OCI-LY1 (cell line): Measurements from ENCODE around the gene SFRP2.

ENCODE experiments used
- EZH2 ChIP-seq: fragments of 200-600 bp; sonication (generic), shearing (Covaris generic); IDR thresholded peaks from 2 replicates; pipeline ENCODE4 v1.8.0; 2017; ENCODE audit warnings: borderline replicate concordance, mixed run types, mild to moderate bottlenecking, antibody characterized with exemption, low read length, moderate library complexity, mixed read lengths
- TF ChIP-seq, protein P1 (sequence below): fragments of 200-600 bp; sonication (generic), shearing (Covaris generic); IDR thresholded peaks from 2 replicates; pipeline ENCODE4 v1.5.1; 2017; ENCODE audit warnings: mild to moderate bottlenecking, antibody characterized with exemption, low read length, moderate library complexity, mixed read lengths

DNA sequence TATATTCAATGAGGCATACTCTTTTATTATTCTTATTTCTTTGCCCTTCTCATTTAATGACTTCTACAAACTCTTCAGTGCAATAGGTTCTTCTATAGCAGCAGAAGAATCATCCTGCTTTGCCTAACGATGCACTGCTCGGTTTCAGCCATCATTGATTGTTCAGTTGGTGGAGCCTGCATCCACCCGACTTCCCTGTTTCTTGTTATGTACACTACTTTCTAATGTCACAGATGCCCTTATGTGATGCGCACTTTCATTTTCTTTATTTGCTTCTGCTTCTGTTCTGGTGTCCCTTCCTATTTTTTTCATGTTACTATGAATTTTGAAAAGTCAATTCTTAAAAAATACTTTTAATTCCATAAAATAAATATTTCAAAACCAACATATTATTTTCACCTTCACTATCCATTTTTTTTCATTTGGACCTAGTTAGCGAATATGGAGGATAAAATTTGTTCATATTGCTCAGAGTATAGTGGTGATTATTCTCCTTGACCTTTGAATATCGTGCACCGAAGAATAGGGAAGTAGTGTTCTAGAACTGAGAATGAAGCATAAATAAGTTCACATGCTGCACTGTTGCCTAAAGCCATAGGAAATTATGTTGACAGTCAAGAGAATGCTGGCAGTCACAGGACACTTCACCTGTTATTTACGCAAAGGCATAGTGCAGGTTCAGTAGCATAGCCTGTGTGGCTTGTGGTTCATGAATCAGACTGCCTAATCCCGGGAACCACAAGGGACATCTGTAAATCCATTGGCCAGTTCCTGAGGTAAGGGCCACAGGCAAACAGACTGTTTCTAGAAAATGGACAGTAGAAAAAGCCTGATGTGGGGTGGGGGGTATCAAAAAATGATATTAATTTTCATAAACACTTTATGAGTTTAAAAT, 21.3 kb upstream of the SFRP2 start:
- TF ChIP-seq, protein P1, sequence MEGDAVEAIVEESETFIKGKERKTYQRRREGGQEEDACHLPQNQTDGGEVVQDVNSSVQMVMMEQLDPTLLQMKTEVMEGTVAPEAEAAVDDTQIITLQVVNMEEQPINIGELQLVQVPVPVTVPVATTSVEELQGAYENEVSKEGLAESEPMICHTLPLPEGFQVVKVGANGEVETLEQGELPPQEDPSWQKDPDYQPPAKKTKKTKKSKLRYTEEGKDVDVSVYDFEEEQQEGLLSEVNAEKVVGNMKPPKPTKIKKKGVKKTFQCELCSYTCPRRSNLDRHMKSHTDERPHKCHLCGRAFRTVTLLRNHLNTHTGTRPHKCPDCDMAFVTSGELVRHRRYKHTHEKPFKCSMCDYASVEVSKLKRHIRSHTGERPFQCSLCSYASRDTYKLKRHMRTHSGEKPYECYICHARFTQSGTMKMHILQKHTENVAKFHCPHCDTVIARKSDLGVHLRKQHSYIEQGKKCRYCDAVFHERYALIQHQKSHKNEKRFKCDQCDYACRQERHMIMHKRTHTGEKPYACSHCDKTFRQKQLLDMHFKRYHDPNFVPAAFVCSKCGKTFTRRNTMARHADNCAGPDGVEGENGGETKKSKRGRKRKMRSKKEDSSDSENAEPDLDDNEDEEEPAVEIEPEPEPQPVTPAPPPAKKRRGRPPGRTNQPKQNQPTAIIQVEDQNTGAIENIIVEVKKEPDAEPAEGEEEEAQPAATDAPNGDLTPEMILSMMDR = no peak
- TF ChIP-seq EZH2 = no peak
